Mesenchymal stem cell (in vitro differentiated cells and primary cell): ENCODE results near the gene GOSR1.

Source experiments
- DNase-seq: peaks from one replicate; pipeline ENCODE4 v3.0.0-alpha.2; 2013
- H2AFZ ChIP-seq: one replicate; pipeline ENCODE4 v1.6.1; 2013; ENCODE audit warnings: low read depth, mild to moderate bottlenecking, control low read depth, inconsistent platforms, low read length, moderate library complexity
- H2AK5ac ChIP-seq: 2 replicates; pipeline ENCODE4 v1.6.1; 2013; ENCODE audit warnings: low read length, moderate library complexity, mild to moderate bottlenecking, inconsistent platforms; ENCODE audit not compliant: severe bottlenecking
- H2BK120ac ChIP-seq: one replicate; pipeline ENCODE4 v1.6.1; 2013; ENCODE audit warnings: low read depth, mild to moderate bottlenecking, inconsistent platforms, low read length, moderate library complexity
- H2BK12ac ChIP-seq, 2 experiments: one replicate each; pipeline ENCODE4 v1.6.1; 2013; ENCODE audit warnings: inconsistent platforms in 2 of 2, low read length in 2 of 2, mild to moderate bottlenecking in 2 of 2, moderate library complexity in 2 of 2, control low read depth in 1 of 2
- H2BK15ac ChIP-seq: one replicate; pipeline ENCODE4 v1.6.1; 2013; ENCODE audit warnings: mild to moderate bottlenecking, low read depth, inconsistent platforms; ENCODE audit not compliant: poor library complexity, severe bottlenecking
- H2BK5ac ChIP-seq: 2 replicates; pipeline ENCODE4 v1.6.1; 2013; ENCODE audit warnings: low read depth, mild to moderate bottlenecking, low read length, control low read depth, inconsistent platforms; ENCODE audit not compliant: poor library complexity, severe bottlenecking
- H3K14ac ChIP-seq, 2 experiments: one replicate each; pipeline ENCODE4 v1.6.1; 2013; ENCODE audit warnings: inconsistent platforms in 2 of 2, low read length in 2 of 2, control low read depth in 1 of 2, mild to moderate bottlenecking in 1 of 2, moderate library complexity in 1 of 2
- H3K18ac ChIP-seq, 2 experiments: one replicate each; pipeline ENCODE4 v1.6.1; 2013; ENCODE audit warnings: inconsistent platforms in 2 of 2, low read length in 2 of 2, control low read depth in 1 of 2, low read depth in 1 of 2, mild to moderate bottlenecking in 1 of 2
- H3K23ac ChIP-seq, 2 experiments: one replicate each; pipeline ENCODE4 v1.6.1; 2013; ENCODE audit warnings: inconsistent platforms in 2 of 2, low read length in 2 of 2, mild to moderate bottlenecking in 2 of 2, moderate library complexity in 2 of 2, control low read depth in 1 of 2
- H3K27ac ChIP-seq: 2 replicates; pipeline ENCODE4 v1.5.1; 2013; ENCODE audit warnings: mild to moderate bottlenecking, moderate library complexity, low read length, control low read depth, inconsistent platforms; ENCODE audit not compliant: poor library complexity, severe bottlenecking
- H3K27me3 ChIP-seq, 2 experiments: 2 replicates each; pipeline versions ENCODE4 v1.6.1 to v1.7.0; 2013; ENCODE audit warnings: low read length in 2 of 2, mild to moderate bottlenecking in 2 of 2, moderate library complexity in 2 of 2, control low read depth in 1 of 2, inconsistent platforms in 1 of 2; ENCODE audit not compliant: control insufficient read depth in 1 of 2, insufficient read depth in 1 of 2
- H3K36me3 ChIP-seq, 2 experiments: 2 replicates each; pipeline versions ENCODE4 v1.6.1 to v1.7.0; 2013; ENCODE audit warnings: low read length in 2 of 2, control low read depth in 1 of 2, inconsistent platforms in 1 of 2, low read depth in 1 of 2, mild to moderate bottlenecking in 1 of 2; ENCODE audit not compliant: insufficient read depth in 2 of 2, control insufficient read depth in 1 of 2
- H3K4ac ChIP-seq, 2 experiments: one replicate each; pipeline ENCODE4 v1.6.1; 2013; ENCODE audit warnings: inconsistent platforms in 2 of 2, low read length in 2 of 2, mild to moderate bottlenecking in 2 of 2, moderate library complexity in 2 of 2, control low read depth in 1 of 2, low read depth in 1 of 2
- H3K4me1 ChIP-seq: 2 replicates; pipeline ENCODE4 v1.6.1; 2013; ENCODE audit warnings: low read depth, low read length, control low read depth; ENCODE audit not compliant: control insufficient read depth, insufficient read depth
- H3K4me2 ChIP-seq: 2 replicates; pipeline ENCODE4 v1.6.1; 2013; ENCODE audit warnings: low read length, mild to moderate bottlenecking, inconsistent platforms; ENCODE audit not compliant: poor library complexity, severe bottlenecking
- H3K4me3 ChIP-seq, 2 experiments: 2 replicates each; pipeline versions ENCODE4 v1.5.1 to v1.7.0; 2013; ENCODE audit warnings: low read length in 2 of 2, mild to moderate bottlenecking in 2 of 2, control low read depth in 1 of 2, low read depth in 1 of 2; ENCODE audit not compliant: insufficient read depth in 1 of 2
- H3K79me1 ChIP-seq: replicated peaks from 2 replicates; pipeline ENCODE4 v1.6.1; 2013; ENCODE audit warnings: mild to moderate bottlenecking, control low read depth, low read length, inconsistent platforms; ENCODE audit not compliant: poor library complexity, severe bottlenecking
- H3K9ac ChIP-seq: 2 replicates; pipeline ENCODE4 v1.7.0; 2013; ENCODE audit warnings: mild to moderate bottlenecking, low read length, moderate library complexity
- H3K9me3 ChIP-seq: 2 replicates; pipeline ENCODE4 v1.7.0; 2013; ENCODE audit warnings: mild to moderate bottlenecking, low read length; ENCODE audit not compliant: control insufficient read depth
- H4K8ac ChIP-seq: one replicate; pipeline ENCODE4 v1.6.1; 2013; ENCODE audit warnings: inconsistent platforms, mild to moderate bottlenecking, low read length, moderate library complexity
- H4K91ac ChIP-seq: one replicate; pipeline ENCODE4 v1.6.1; 2013; ENCODE audit warnings: mild to moderate bottlenecking, low read length, inconsistent platforms
- WGBS: methylation state at CpG from one replicate; pipeline ENCODE4 v1.1.7; 2013; ENCODE audit warnings: mixed read lengths; 5-methylcytosine and 5-hydroxymethylcytosine counted together

Gene GOSR1

GRCh38 chr17:30513346-30513745 is 36.1 kb downstream of the GOSR1 start:
- peak overlapping the region; percentile 65 for H3K9ac ChIP-seq
- H2BK15ac ChIP-seq, result no peak overlapping the region
- no peak overlapping the region for H2BK120ac ChIP-seq
- no peak overlapping the region for H4K8ac ChIP-seq
- WGBS, result 100% methylated on average over 1 of the region's 1 CpG
- H2AK5ac ChIP-seq, result no peak overlapping the region
- H2BK12ac ChIP-seq, result no peak overlapping the region
- DNase-seq, result no peak
- no peak overlapping the region for H3K23ac ChIP-seq
- no peak overlapping the region for H3K27ac ChIP-seq
- H3K4me2 ChIP-seq, result no peak overlapping the region
- no peak overlapping the region for H3K4ac ChIP-seq
- no peak overlapping the region for H3K4me3 ChIP-seq
- no peaks in the 10 kb centered on the region for H3K9me3 ChIP-seq
- H2AFZ ChIP-seq, result no peak overlapping the region
- H2BK5ac ChIP-seq, result no peak overlapping the region
- H3K36me3 ChIP-seq, result peaks cover 19 to 55% of the 10 kb centered on the region in 2 experiments
- no peak overlapping the region for H3K14ac ChIP-seq
- peaks cover 13% of the 10 kb centered on the region for H3K79me1 ChIP-seq
- H3K27me3 ChIP-seq, result no peaks in the 10 kb centered on the region
- no peak overlapping the region for H3K18ac ChIP-seq
- no peak overlapping the region for H4K91ac ChIP-seq
- H3K4me1 ChIP-seq, result no peaks in the 10 kb centered on the region

DNA sequence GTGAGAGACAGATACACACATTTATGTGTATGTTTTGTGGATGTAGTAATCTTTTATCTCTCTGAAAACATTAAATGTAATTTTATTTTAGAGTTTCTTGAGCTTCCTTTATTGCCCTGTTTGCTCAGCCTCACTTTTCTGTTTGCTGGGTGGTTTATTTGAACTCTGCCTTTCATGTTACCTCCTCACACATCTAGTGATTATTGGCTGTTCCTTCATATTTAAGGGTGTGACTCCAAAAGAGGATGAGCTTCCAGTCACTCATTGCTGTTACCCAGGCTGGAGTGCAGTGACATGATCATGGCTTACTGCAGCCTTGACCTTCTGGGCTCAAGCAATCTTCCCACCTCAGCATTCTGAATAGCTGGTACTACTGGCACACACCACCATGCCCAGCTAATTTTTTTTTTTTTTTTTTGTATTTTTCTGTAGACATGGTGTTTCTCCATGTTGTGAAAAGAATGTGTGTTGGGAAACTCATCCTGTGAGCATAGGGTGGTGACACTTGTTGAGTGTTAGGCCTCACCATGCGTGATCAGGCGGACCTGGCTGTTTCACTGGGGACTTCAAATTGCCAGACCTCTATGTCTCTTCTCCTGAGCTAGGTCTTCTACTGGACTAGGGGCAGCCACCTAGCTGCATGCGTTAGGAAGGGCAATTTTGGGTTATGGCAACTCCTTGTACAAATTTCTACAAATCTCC is 37.8 kb downstream of the GOSR1 start:
- H3K9ac ChIP-seq, result no peak overlapping the region
- no peak overlapping the region for H3K4ac ChIP-seq
- H3K4me1 ChIP-seq, result peaks cover 4% of the 10 kb centered on the region
- H4K91ac ChIP-seq, result no peak overlapping the region
- H3K27ac ChIP-seq, result no peak overlapping the region
- H3K23ac ChIP-seq, result no peak overlapping the region
- peaks cover 25 to 45% of the 10 kb centered on the region in 2 experiments for H3K36me3 ChIP-seq
- no peak overlapping the region for H2BK5ac ChIP-seq
- 100% methylated on average over 3 of the region's 3 CpGs for WGBS
- H3K4me3 ChIP-seq, result no peak overlapping the region
- no peak overlapping the region for H2BK15ac ChIP-seq
- H3K27me3 ChIP-seq, result no peaks in the 10 kb centered on the region
- DNase-seq, result no peak
- H2AFZ ChIP-seq, result no peak overlapping the region
- no peaks in the 10 kb centered on the region for H3K9me3 ChIP-seq
- H4K8ac ChIP-seq, result no peak overlapping the region
- no peak overlapping the region for H2AK5ac ChIP-seq
- no peak overlapping the region for H3K4me2 ChIP-seq
- H3K14ac ChIP-seq, result no peak overlapping the region
- H2BK120ac ChIP-seq, result no peak overlapping the region
- peaks cover 16% of the 10 kb centered on the region for H3K79me1 ChIP-seq
- no peak overlapping the region for H3K18ac ChIP-seq
- no peak overlapping the region for H2BK12ac ChIP-seq

DNA sequence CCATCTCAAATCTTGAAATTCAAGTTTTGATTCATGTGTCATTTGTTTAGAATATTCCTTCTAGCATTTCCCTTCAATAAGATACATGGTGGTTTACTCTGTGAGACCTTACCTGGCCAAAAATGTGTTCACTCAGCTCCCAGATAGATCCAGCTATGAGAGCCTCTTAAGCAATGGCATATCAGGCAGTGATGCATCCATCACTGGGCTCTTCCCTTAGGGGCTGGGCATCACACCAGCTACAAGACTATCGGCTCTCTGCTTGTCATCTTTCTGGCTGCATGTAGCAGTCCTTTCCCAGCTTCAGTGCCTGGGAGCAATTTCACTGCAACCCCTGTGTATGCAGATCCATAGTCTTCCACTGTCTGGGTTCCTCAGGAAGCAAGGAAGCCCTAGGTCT is 40.6 kb downstream of the GOSR1 start:
- Histone ChIP-seq H3K79me1 (peaks cover 21% of the 10 kb centered on the region), H3K14ac (no peak overlapping the region), H2BK12ac (peak overlapping the region in 1 of 2 experiments; percentile 40), H2BK5ac (no peak overlapping the region), H3K4me2 (no peak overlapping the region), H2AK5ac (no peak overlapping the region), H3K23ac (no peak overlapping the region), H3K4me1 (peaks cover 4% of the 10 kb centered on the region), H2BK15ac (no peak overlapping the region), H2BK120ac (no peak overlapping the region), H3K4ac (no peak overlapping the region), H3K9ac (peak overlapping the region; percentile 44), H2AFZ (no peak overlapping the region), H3K9me3 (no peaks in the 10 kb centered on the region), H4K8ac (no peak overlapping the region), H4K91ac (no peak overlapping the region), H3K27me3 (no peaks in the 10 kb centered on the region), H3K4me3 (peak overlapping the region in 1 of 2 experiments; percentile 17), H3K36me3 (peaks cover 37 to 43% of the 10 kb centered on the region in 2 experiments), H3K18ac (no peak overlapping the region), H3K27ac (no peak overlapping the region)
- DNase-seq, result peak; percentile 6
- WGBS, result 95% methylated on average over 1 of the region's 1 CpG

- Histone ChIP-seq H3K9me3 (no peaks in the 10 kb centered on the region), H2BK120ac (no peak overlapping the region), H3K79me1 (peaks cover 20% of the 10 kb centered on the region), H3K4ac (no peak overlapping the region), H3K4me3 (peak overlapping the region in 1 of 2 experiments; percentile 61), H4K91ac (no peak overlapping the region), H2BK12ac (no peak overlapping the region), H2AK5ac (peak overlapping the region; percentile 63), H3K18ac (no peak overlapping the region), H3K27me3 (no peaks in the 10 kb centered on the region), H3K27ac (peak overlapping the region; percentile 41), H2BK5ac (no peak overlapping the region), H3K36me3 (peaks cover 36 to 38% of the 10 kb centered on the region in 2 experiments), H3K23ac (no peak overlapping the region), H3K4me1 (peaks cover 4% of the 10 kb centered on the region), H2AFZ (no peak overlapping the region), H4K8ac (no peak overlapping the region), H2BK15ac (no peak overlapping the region), H3K4me2 (no peak overlapping the region), H3K9ac (peak overlapping the region; percentile 92), H3K14ac (no peak overlapping the region)
- DNase-seq, result no peak
- 91% methylated on average over 5 of the region's 5 CpGs for WGBS
These were observed 42.0 kb downstream of the GOSR1 start for GRCh38 chr17:30519166-30519565.
